ENCODE data around the gene CD248.

- TF ChIP-seq CTCF (IDR thresholded peaks at IDR 0.05) = no peak
- no peak for TF ChIP-seq ZFX (IDR thresholded peaks at IDR 0.05; ENCODE audit: borderline replicate concordance)
These were observed 18.8 kb upstream of the CD248 start for GRCh38 chr11:66335531-66336233.
